ENCODE data around the gene RHOBTB1.

GRCh38 chr10:60845038-60845437 is 98.9 kb downstream of the RHOBTB1 start:
- TF ChIP-seq CTCF (IDR thresholded peaks at IDR 0.05; ENCODE audit: low read depth, low read length, missing input control) (no peak), JUND (IDR thresholded peaks at IDR 0.05) (no peak), RAD21 (IDR thresholded peaks at IDR 0.05) (no peak), TAF1 (conservative IDR thresholded peaks at IDR 0.05) (no peak), GABPA (IDR thresholded peaks at IDR 0.05 in 1 of 2, conservative IDR thresholded peaks at IDR 0.05 in 1 of 2) (no peak), MAX (IDR thresholded peaks at IDR 0.05) (no peak), YY1 (IDR thresholded peaks at IDR 0.05) (no peak)
- TF ChIP-seq, protein P1, sequence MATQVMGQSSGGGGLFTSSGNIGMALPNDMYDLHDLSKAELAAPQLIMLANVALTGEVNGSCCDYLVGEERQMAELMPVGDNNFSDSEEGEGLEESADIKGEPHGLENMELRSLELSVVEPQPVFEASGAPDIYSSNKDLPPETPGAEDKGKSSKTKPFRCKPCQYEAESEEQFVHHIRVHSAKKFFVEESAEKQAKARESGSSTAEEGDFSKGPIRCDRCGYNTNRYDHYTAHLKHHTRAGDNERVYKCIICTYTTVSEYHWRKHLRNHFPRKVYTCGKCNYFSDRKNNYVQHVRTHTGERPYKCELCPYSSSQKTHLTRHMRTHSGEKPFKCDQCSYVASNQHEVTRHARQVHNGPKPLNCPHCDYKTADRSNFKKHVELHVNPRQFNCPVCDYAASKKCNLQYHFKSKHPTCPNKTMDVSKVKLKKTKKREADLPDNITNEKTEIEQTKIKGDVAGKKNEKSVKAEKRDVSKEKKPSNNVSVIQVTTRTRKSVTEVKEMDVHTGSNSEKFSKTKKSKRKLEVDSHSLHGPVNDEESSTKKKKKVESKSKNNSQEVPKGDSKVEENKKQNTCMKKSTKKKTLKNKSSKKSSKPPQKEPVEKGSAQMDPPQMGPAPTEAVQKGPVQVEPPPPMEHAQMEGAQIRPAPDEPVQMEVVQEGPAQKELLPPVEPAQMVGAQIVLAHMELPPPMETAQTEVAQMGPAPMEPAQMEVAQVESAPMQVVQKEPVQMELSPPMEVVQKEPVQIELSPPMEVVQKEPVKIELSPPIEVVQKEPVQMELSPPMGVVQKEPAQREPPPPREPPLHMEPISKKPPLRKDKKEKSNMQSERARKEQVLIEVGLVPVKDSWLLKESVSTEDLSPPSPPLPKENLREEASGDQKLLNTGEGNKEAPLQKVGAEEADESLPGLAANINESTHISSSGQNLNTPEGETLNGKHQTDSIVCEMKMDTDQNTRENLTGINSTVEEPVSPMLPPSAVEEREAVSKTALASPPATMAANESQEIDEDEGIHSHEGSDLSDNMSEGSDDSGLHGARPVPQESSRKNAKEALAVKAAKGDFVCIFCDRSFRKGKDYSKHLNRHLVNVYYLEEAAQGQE (IDR thresholded peaks at IDR 0.05) = no peak

Measured in liver (tissue), 3 donors.